Left ventricle myocardium superior (tissue), 1 donor: ENCODE data around the gene C6orf120. TPM values are rescaled to one million over a fixed set of nuclear protein-coding genes. Genes with fewer than 3 reads are reported as not detected.
"Not testable (repeated sequence)": the region's sequence is repeated elsewhere in the genome, so short reads cannot be mapped to it uniquely, and the experiment has no call there.

ENCODE experiments used
- ATAC-seq: fragments of 200-7000 bp; cut with Tn5 transposase; one replicate; pipeline ENCODE4 v1.9.1; 2020; ENCODE audit warnings: mild to moderate bottlenecking, moderate library complexity
- DNase-seq: peaks from one replicate; pipeline ENCODE4 v3.0.0-alpha.2; 2020
- intact Hi-C: fragments of 100-400 bp; cut with micrococcal nuclease; formaldehyde crosslinking; loops from one replicate; pipeline ENCODE4 v1.11.0; 2022
- total RNA-seq: library from RNA; stranded (reverse); fragmentation: NEBNext Ultra II Directional; extraction: Animal tissue kit (Norgen Biotek cat#: 25700); gene quantifications from one replicate; pipeline ENCODE4 v1.2.1, GENCODE V29; 2021
- donor health status: DM: no; HTN: yes; CAD: no; lungs with severe emphysema.

The C6orf120 gene
- total RNA-seq, 1 donor from 2014 or later: 13.6 TPM

DNA sequence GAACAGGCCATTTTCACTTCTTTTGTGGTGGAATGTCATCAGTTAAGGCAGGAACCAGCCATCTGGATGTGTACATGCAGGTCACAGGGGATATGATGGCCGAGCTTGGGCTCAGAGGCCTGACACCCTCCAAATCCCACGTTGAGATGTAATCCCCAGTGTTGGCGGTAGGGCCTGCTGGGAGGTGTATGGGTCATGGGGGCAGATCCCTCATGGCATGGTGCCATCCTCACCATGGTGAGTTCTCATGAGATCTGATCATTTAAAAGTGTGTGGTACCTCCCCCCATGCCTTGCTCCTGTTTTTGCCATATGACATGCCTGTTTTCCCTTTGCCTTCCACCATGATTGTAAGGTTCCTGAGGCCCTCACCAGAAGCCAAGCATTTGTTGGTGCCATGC, 26.9 kb upstream of the C6orf120 start:
- ATAC-seq (no peak), DNase-seq (no peak)
- intact Hi-C loops: no loop called here

DNA sequence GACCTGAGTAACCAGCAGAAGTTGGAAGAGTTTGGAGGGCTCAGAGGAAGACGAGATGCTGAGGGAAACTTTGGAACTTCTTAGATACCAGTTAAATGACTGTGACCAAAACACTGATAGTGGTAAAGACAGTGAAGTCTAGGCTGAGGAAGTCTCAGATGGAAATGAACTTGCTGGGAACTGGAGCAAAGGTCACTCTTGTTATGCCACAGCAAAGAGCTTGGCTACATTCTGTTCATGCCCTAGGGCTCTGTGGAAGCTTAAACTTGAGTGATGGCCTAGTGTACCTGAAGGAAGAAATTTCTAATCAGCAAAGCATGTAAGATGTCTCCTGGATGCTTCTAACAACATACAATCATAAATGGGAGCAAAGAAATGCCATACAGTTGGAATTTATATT, 24.8 kb upstream of the C6orf120 start:
- no peak for DNase-seq
- intact Hi-C loops: no loop called here
- no peak for ATAC-seq

DNA sequence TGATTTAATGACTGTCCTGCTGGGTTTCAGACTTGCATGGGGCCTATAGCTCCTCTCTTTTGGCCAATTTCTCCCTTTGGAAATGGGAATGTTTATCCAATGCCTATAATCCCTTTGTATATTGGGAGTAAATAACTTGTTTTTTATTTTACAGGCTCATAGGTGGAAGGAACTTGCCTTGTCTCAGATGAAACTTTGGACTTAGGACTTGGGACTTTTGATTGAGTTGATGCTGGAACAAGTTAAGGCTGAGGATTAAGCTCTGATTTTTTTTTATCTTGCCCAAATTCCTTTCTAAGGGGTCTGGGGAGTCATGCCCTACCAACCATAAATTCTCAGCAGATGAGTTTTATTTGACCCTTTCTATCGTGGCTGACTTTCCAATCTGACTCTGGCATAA, 23.6 kb upstream of the C6orf120 start:
- intact Hi-C loops: no loop called here
- DNase-seq (no peak), ATAC-seq (no peak)

DNA sequence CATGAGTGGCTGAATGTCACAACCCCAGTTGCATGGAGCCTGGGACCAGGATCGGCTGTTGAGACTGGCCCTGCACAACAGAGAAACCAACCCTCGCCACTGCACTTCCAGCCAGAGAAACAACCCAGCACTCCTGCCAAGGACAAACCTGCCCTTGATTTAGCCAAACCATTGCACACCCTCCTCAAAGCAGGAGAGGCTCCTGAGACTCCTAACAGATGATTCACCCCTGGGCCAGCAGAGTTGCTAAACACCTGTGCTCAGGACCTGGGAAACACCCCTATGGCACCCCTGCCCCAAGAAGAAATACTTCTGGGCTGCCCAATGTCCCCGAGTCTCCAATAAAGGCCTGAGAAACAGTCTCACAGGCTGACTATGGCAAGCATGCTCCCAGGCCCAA, 17.9 kb upstream of the C6orf120 start:
- intact Hi-C loops: no loop called here
- ATAC-seq (no peak), DNase-seq (no peak)

DNA sequence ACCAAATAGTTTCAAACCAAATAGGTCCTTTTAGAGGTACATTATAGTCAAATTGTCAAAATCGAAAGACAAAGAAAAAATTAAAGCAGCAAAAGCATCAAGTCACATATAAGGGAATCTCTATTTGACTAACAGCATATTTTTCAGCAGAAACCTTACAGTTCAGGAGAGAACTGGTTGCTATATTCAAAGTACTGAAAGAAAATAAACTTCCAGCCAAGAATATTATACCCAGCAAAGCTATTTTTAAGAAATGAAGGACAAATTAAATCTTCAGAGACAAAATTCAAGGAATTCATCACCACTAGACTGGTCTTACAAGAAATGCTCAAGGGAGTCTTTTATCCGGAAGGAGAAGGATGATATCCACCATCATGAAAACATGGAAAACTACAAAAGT, 16.1 kb upstream of the C6orf120 start:
- ATAC-seq: no peak
- intact Hi-C loops: no loop called here

DNA sequence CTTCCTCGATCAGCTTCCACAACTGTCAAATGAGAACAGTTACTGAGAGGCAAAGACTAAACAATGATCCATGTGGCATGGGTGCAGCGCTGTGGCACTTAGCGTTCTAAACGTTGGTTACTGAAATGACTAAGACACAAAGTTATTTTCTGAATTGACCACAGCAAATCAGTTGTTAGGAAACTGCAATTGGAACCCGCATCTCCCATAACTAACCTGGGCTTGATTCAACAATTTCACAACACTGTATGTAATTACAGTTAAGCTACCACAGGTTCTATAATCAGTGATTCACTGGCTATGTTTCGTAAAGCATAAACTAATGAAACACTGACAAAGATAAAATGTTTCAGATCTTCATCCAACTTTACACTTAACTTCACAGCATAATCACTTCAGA, 12.6 kb upstream of the C6orf120 start:
- intact Hi-C loops: no loop called here
- ATAC-seq (no peak), DNase-seq (no peak)

More for the DNA sequence above, 16.1 kb upstream of the C6orf120 start:
- no peak for DNase-seq

DNA sequence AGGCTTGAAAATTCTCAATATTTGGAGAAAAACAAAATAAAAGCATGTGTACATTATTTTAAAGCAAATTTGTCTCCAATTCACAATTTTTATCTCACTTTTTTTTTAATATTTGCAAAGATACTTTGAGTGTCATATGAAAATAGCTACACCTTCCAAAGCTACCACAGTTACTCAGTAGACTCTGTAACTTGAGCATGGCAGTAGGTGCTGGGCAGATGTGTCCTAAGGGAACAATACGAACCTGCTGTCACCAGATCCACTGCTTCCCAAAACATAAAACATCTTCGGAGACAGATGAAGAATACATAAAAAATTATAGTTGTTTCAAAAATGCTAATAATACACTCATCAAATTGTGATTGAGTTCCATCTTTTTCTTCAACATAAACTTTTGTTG, 10.7 kb upstream of the C6orf120 start:
- DNase-seq (no peak), ATAC-seq (no peak)
- intact Hi-C loops: no loop called here

DNA sequence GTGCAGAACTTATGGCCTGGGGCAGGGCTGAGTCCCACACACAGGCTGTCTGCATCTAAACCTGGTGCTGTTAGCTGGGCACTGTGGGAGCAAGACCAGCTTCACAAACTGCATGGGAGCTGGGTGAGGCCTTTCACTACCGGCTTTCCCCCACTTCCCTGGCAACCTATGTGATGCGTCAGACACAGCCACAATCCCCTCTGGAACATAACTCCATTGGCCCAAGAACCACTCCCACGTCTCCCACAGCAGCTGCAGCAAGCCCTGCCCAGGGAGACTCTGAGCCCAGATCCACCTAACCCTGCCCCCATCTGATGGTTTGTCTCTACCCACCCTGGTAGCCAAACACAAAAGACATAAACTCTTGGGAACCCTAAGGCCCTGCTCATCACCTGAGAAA, 9.4 kb upstream of the C6orf120 start:
- DNase-seq (no peak), ATAC-seq (no peak)
- intact Hi-C loops: no loop called here

DNA sequence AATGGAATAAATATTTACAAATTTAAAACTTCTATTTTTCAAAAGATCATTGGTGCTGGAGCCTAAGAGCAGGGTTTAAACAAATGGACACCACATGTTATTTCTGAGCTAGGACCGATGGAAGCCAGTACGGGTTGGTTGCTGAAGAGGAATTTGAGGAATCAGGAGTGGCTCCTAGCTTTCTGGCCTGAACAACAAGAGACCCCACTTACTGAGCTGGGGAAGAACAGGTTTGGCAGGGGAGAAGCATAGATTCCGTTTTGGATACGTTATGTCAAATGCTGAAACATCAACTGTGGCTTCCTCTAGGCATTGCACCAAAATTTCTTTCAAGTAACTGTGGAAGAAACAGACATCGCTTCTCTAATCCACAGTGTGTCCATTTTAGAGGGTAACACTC, 6.8 kb upstream of the C6orf120 start:
- DNase-seq: no peak
- no peak for ATAC-seq
- intact Hi-C loops: no loop called here

DNA sequence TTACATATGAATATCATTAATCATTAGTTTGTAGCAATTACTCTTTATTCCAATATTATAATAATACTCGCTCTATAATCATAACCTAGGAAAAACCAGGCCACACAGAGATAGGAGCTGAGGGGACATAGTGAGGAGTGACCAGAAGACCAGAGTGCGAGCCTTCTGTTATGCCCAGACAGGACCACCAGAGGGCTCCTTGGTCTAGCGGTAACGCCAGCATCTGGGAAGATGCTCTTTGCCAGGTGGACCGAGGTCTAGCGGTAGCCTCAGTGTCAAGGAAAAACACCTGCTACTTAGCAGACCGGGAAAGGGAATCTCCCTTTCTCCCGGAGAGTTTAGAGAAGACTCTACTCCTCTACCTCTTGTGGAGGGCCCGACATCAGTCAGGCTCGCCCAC, 4.8 kb upstream of the C6orf120 start:
- ATAC-seq, DNase-seq, intact Hi-C loops: not testable (repeated sequence)

DNA sequence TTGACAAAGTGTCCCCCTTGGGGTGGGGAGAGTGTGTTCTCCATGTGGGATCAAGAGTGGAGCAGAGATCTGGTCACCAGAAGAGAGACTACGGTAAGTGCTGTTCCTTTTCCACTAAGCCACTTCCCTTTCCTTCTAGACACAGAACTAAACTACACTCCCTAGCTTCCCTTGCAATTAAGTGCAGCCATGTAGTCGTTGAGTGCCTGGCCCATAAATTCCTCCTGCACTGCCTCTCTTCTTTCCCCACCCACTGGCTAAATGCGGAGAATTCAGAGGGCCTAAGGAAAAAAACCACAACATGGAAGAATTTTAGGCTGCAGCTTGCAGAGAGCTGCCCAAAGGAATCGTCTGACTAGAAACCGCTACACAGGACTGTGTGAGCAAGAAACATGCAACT, 1.6 kb upstream of the C6orf120 start:
- intact Hi-C loops: no loop called here
- DNase-seq: no peak
- no peak for ATAC-seq

DNA sequence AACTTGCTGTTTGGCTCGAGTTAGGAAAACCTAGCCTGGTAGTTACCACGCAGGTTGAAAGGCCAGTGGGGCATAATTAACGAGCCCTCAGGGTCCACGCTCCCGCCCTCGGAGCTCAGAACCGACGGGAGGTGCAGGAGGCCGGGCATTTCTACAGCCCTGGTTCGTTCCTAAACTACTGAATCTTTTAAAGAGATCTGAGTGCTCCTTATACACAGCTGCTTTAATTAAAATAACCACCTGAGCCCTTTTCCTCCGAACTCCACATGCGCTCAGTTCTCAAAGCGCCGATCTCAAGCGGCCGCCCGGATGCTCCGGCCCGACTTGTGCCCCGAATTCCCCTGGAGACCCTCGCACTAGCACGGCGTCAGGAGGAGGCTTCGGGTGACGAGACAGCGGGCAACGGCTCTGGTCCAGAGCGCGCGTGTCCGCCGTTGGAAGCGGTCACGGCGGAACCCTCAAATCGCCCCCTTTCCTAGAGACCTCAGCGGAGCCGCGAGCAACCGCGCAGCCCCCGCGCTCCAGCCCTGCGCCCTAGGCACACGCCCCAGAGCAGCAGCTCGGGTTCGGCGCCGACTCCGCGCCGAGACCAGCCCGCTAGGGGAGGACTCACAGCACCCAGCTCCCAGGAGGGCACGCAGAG, 494 bp upstream of the C6orf120 start:
- intact Hi-C loops: no loop called here
- DNase-seq (no peak), ATAC-seq (peak; percentile 10)

DNA sequence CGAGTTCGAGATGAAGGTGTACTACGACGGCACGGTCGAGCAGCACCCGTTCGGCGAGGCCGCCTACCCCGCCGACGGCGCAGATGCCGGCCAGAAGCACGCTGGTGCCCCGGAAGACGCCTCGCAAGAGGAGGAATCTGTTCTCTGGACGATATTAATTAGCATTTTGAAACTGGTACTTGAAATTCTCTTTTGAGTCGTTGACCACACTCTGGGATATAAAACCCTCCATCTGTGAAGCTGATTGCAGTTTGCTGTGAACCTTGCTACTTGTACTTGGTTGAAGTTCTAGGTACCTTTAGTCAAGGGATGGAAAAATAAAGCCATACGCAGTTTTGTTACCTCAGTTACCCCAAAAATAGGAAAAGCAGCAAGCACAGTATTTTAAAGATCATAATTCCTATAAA, 917 bp downstream of the C6orf120 start:
- no peak for DNase-seq
- ATAC-seq: no peak
- intact Hi-C loops: no loop called here

DNA sequence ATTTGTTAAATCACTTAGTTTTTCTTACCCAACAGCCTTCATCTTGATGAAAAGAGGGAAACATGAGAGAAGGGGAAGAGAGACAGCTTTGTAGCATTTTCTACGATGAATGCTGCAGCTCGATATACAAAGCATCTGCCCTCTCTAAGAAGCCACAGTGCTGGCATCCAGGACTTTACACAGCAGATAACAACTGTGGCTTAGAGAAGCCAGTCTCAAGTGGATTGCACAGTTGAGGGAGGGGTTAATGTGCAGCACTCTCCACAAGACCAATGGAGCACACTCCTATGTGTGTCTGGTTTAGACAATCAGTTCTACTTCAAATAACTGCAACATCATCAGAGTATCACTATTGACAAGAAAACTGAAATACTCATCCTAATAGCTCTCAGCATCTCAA, 5.8 kb downstream of the C6orf120 start:
- DNase-seq (no peak), ATAC-seq (peak; percentile 64)
- intact Hi-C loops: no loop called here

DNA sequence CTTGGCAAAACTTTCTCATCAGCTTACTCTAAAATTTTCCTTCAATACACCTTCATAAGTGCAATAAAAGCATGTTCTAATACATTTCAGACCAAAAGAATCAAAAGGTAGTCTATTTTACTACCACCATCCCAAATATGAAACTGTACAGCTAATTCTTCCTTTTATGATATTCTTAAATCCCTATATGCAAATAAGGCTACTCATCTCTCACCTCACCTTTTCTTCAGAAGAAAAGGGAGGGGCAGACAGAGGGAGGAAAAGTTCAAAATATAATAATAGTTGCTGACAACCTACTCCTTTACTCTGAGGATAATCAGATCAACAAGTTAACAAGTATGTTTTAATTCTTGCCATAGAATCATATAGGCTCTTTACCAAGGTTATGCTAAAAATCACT, 7.4 kb downstream of the C6orf120 start:
- DNase-seq: no peak
- intact Hi-C loops: no loop called here
- ATAC-seq: no peak

DNA sequence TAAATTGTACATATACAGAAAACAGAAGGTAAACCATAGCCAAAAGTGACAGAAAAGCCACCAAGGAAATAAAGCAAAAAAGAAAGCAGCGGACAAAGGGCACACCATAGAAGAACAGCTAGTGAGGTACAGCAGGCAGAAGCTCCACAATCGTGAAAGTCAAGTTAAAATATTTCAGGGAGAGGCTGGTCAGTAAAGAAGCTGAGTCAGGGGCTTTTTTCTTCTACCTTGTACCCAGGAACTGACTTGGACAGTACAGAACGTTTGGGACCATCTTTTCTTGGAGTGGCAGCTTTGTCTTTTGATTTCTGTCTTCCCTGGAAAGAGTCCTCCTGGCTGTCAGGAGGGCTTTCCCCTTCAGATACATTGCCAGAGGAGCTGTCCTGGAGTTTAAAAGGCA, 8.1 kb downstream of the C6orf120 start:
- DNase-seq (no peak), ATAC-seq (no peak)
- intact Hi-C loops: no loop called here

DNA sequence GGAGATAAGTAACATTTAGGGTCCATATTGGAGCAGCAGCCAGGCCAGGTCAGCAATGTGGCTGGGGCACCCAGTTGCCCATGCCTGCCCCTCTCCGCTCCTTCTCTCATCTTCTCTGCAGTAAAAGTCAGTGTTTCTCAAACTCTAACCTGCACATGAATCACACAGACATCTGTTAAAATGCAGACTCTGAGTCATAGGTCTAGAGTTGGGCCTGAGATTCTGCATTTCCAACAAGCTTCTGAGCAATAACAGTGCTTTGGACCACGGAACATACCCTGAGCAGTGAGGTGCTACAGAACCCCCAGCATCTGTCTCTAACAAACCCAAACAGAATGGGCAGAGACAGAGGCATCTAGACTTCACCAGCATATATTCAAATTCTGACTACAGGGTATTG, 12.3 kb downstream of the C6orf120 start:
- ATAC-seq (no peak), DNase-seq (no peak)
- intact Hi-C loops: no loop called here

DNA sequence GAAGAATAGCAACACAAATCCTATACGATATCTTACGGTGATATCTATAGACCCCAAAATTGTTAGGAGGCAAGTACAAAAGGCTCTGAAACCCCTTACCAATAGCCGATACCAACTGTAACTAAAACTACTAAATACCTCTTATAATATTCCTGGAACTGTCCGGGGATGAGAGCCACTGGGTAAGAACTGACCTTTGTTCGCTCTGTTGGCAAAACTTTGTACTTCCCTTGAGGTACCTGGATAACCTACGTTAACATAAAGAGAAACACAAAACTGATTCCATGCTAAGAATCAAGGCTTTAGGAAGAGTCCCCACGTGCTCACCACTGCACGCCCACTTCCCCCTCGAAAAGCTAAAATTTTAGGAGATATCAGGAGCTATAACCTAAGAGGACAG, 12.7 kb downstream of the C6orf120 start:
- no peak for ATAC-seq
- intact Hi-C loops: no loop called here
- no peak for DNase-seq

DNA sequence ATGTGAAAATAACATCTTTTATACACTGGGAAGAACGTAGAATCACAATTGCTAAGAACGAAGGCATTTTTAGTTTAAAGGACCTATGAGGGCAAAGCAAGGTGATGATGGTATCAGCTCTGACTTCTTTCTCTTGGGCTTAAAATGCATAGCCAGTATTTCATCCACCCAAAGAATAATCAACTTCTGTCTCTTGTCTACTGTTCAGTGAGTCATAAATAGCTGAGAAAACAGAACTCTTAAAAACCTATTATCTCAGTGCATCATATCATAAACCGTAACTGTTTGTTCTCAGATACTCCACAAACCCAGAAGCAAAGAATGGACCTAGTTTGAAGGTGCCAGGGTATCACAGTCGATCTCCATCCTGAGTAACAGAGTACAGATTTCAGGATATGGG, 17.2 kb downstream of the C6orf120 start:
- intact Hi-C loops: no loop called here
- no peak for ATAC-seq
- no peak for DNase-seq

DNA sequence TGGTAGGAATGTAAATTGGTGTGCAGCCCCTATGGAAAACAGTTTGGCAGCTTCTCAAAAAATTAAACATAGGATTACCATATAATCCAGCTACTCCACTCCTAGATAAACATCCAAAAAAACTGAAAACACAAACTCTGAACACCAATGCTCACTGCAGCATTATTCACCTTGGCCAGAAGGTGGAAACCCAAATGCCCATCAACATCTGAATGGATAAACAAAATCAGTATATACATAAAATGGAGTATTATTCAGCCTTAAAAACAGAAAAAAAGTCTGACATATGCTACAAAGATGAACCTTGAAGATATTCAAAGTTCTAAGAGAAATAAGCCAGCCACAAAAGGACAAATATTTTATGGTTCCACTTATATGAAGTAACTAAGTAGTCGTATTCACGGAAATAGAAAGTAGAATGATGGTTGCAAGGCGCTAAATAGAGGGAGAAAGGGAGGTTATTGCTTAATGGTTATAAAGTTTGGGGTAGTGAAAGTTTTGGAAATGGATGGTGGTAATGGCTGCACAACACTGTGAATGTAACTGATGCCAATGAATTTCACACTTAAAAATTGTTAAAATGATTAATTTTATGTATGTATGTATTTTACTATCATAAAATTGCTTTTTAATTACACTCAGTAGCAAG, 18.4 kb downstream of the C6orf120 start:
- intact Hi-C loops: no loop called here
- DNase-seq (no peak), ATAC-seq (no peak)

DNA sequence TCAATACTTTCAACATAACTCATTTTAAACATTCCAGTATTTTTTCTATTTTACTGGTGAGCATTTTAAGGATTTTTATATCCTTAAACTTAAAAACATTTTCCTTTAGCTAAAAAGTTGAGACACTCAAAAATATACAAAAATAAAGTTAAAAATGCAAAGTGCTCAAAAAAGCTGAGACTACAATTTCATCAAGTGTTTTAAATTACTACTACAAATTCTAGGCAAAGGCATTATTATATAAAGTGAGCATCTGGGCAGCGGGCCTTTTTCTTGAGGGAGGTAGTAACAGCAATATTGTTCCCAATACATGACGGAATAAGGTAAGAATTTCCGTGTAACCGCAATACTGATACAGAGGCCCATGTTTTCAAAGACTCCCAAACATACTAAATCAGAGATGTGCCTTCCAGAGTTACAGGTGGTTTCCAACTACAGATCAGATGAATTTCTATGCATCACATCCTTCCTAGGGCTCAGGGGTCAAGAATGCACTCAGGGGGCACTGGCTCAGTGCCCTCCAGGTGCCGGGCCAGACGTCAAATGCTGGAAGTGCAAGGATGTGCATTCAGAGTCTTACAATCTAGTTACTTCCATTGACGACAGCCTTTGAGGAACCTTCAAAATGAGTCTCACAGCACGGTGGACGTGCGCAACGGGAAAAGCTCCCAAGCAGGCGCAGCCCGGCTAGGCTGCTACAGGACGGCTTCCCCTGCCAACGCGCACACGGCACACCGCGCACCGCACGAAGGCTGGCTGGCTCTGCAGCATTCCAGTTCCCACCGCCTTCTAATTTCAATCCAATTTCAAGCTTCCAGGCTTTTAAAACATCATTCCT, 20.7 kb downstream of the C6orf120 start:
- DNase-seq: peak; percentile 65
- intact Hi-C loops: no loop called here
- peak; percentile 69 for ATAC-seq
